Endodermal cell (in vitro differentiated cells): ENCODE data around the gene MICALL2. TPM values are rescaled to one million over a fixed set of nuclear protein-coding genes. Genes with fewer than 3 reads are reported as not detected.
A peak's percentile ranks its signal among the peaks of the same experiment; 100 is the strongest.

Experiments
- DNase-seq: peaks from one replicate; pipeline ENCODE4 v3.0.0-alpha.2; 2017
- H3K27ac ChIP-seq: 2 replicates; pipeline ENCODE4 v1.5.1; 2013; ENCODE audit warnings: mild to moderate bottlenecking, low read depth, low read length, moderate library complexity
- H3K27me3 ChIP-seq: 2 replicates; pipeline ENCODE4 v1.6.1; 2013; ENCODE audit warnings: mild to moderate bottlenecking, low read length, moderate library complexity; ENCODE audit not compliant: insufficient read depth, control insufficient read depth, poor library complexity, severe bottlenecking
- H3K36me3 ChIP-seq: 2 replicates; pipeline ENCODE4 v1.7.0; 2013; ENCODE audit warnings: mild to moderate bottlenecking, low read length, moderate library complexity; ENCODE audit not compliant: control insufficient read depth, insufficient read depth
- H3K4me1 ChIP-seq: one replicate; pipeline ENCODE4 v1.7.0; 2013; ENCODE audit warnings: low read length; ENCODE audit not compliant: control insufficient read depth, insufficient read depth
- H3K4me3 ChIP-seq: 2 replicates; pipeline ENCODE4 v1.5.1; 2013; ENCODE audit warnings: mild to moderate bottlenecking, low read length, moderate library complexity
- H3K9ac ChIP-seq: 2 replicates; pipeline ENCODE4 v1.6.1; 2013; ENCODE audit warnings: mild to moderate bottlenecking, low read length, moderate library complexity; ENCODE audit not compliant: poor library complexity, severe bottlenecking; ENCODE audit errors: extremely low read depth
- H3K9me3 ChIP-seq: 2 replicates; pipeline ENCODE4 v1.6.1; 2013; ENCODE audit warnings: mild to moderate bottlenecking, low read length, moderate library complexity; ENCODE audit not compliant: control insufficient read depth
- H3K27ac Mint-ChIP-seq: 2 replicates; pipeline ENCODE4 v1.8.0; 2020; ENCODE audit warnings: mixed read lengths
- H3K27me3 Mint-ChIP-seq: 2 replicates; pipeline ENCODE4 v1.8.0; 2021; ENCODE audit warnings: mild to moderate bottlenecking, mixed read lengths; ENCODE audit not compliant: insufficient read depth
- H3K36me3 Mint-ChIP-seq: 2 replicates; pipeline ENCODE4 v1.8.0; 2020; ENCODE audit warnings: low read depth, mixed read lengths
- H3K4me1 Mint-ChIP-seq: 2 replicates; pipeline ENCODE4 v1.8.0; 2020; ENCODE audit warnings: mixed read lengths
- H3K4me3 Mint-ChIP-seq: 2 replicates; pipeline ENCODE4 v1.8.0; 2020; ENCODE audit warnings: mild to moderate bottlenecking, moderate library complexity, mixed read lengths
- H3K9me3 Mint-ChIP-seq: 2 replicates; pipeline ENCODE4 v1.8.0; 2020; ENCODE audit warnings: mild to moderate bottlenecking, mixed read lengths
- CTCF ChIP-seq: fragments of 200-600 bp; sonication (generic); conservative IDR thresholded peaks from 2 replicates; pipeline ENCODE4 v1.5.0; 2021; ENCODE audit warnings: antibody characterized with exemption, mild to moderate bottlenecking
- WGBS, 2 experiments: methylation state at CpG; one replicate each; pipeline versions ENCODE4 v1.1.5 to v1.1.7; 2013; ENCODE audit warnings: missing lambda C conversion rate in 2 of 2, mixed read lengths in 1 of 2; ENCODE audit not compliant: insufficient coverage in 1 of 2, insufficient read length in 1 of 2; 5-methylcytosine and 5-hydroxymethylcytosine counted together
- total RNA-seq, 2 donors: library from RNA; stranded (reverse); fragmentation: NEBNext Ultra II Directional in 1 of 2; extraction: Animal tissue kit (Norgen Biotek cat#: 25700) in 1 of 2; gene quantifications; 2 replicates in 1 of 2; 3 replicates in 1 of 2; pipeline ENCODE4 v1.2.1, GENCODE V29; 2021

MICALL2 gene
- total RNA-seq, 2 donors from 2014 or later = 19.4 to 24.8 TPM

- Histone ChIP-seq H3K9me3 (no peaks in the 10 kb centered on the region), H3K4me3 (no peak overlapping the region), H3K36me3 (peaks cover 33% of the 10 kb centered on the region), H3K9ac (no peak overlapping the region), H3K27ac (no peak overlapping the region), H3K4me1 (no peaks in the 10 kb centered on the region), H3K27me3 (no peaks in the 10 kb centered on the region)
- H3K36me3 Mint-ChIP-seq = peaks cover 53% of the 10 kb centered on the region
- no peak overlapping the region for H3K4me3 Mint-ChIP-seq
- TF ChIP-seq CTCF = no peak
- H3K9me3 Mint-ChIP-seq = no peaks in the 10 kb centered on the region
- H3K27ac Mint-ChIP-seq = peak overlapping the region; percentile 12
- WGBS, 2 experiments = 91 to 92% methylated on average over 16 to 20 of the region's 20 CpGs
- H3K4me1 Mint-ChIP-seq = no peaks in the 10 kb centered on the region
- no peak for DNase-seq
- H3K27me3 Mint-ChIP-seq = no peaks in the 10 kb centered on the region
Measured at GRCh38 chr7:1488016-1488415, 28.7 kb upstream of the MICALL2 start.

- Histone ChIP-seq H3K27me3 (no peaks in the 10 kb centered on the region), H3K36me3 (peaks cover 33% of the 10 kb centered on the region), H3K4me3 (no peak overlapping the region), H3K4me1 (no peaks in the 10 kb centered on the region), H3K9me3 (no peaks in the 10 kb centered on the region), H3K27ac (no peak overlapping the region), H3K9ac (no peak overlapping the region)
- peaks cover 51% of the 10 kb centered on the region for H3K36me3 Mint-ChIP-seq
- no peaks in the 10 kb centered on the region for H3K4me1 Mint-ChIP-seq
- no peak overlapping the region for H3K27ac Mint-ChIP-seq
- no peaks in the 10 kb centered on the region for H3K9me3 Mint-ChIP-seq
- H3K27me3 Mint-ChIP-seq = no peaks in the 10 kb centered on the region
- no peak for TF ChIP-seq CTCF
- DNase-seq = no peak
- 90 to 93% methylated on average over 11 to 25 of the region's 25 CpGs for WGBS, 2 experiments
- H3K4me3 Mint-ChIP-seq = no peak overlapping the region
Measured at GRCh38 chr7:1487466-1487865, 28.2 kb upstream of the MICALL2 start.

GRCh38 chr7:1486571-1486970 is 27.3 kb upstream of the MICALL2 start:
- no peak overlapping the region for H3K27ac ChIP-seq
- no peak overlapping the region for H3K9ac ChIP-seq
- H3K36me3 ChIP-seq = peaks cover 27% of the 10 kb centered on the region
- no peak overlapping the region for H3K4me3 ChIP-seq
- 90 to 96% methylated on average over 13 to 23 of the region's 23 CpGs for WGBS, 2 experiments
- H3K9me3 ChIP-seq = no peaks in the 10 kb centered on the region
- H3K27ac Mint-ChIP-seq = no peak overlapping the region
- DNase-seq = no peak
- TF ChIP-seq CTCF = no peak
- H3K4me1 ChIP-seq = no peaks in the 10 kb centered on the region
- H3K4me3 Mint-ChIP-seq = no peak overlapping the region
- no peaks in the 10 kb centered on the region for H3K9me3 Mint-ChIP-seq
- H3K4me1 Mint-ChIP-seq = no peaks in the 10 kb centered on the region
- H3K36me3 Mint-ChIP-seq = peaks cover 48% of the 10 kb centered on the region
- H3K27me3 Mint-ChIP-seq = no peaks in the 10 kb centered on the region
- H3K27me3 ChIP-seq = no peaks in the 10 kb centered on the region
